ENCODE data around the gene RCAN3. TPM values are rescaled to one million over a fixed set of nuclear protein-coding genes. Genes with fewer than 3 reads are reported as not detected.

Gene RCAN3
- total RNA-seq, 1 experiment from 2014 or later: 17.5 TPM

- ChIA-PET POLR2A (interaction anchor here (0.7 kb wide), 2 partner anchors 296 to 427 kb away, joined by 6 to 8 read pairs; no protein-coding TSS in a partner anchor), CTCF (no interaction called here)
- intact Hi-C loops (cut with micrococcal nuclease; ENCODE audit: unreplicated experiment): no loop called here
- Histone ChIP-seq H3K27ac (ENCODE audit: low read length) (no peak overlapping the region), H3K27me3 (ENCODE audit: control insufficient read depth, insufficient read depth, low read length) (no peaks in the 10 kb centered on the region), H3K9me3 (ENCODE audit: control insufficient read depth, insufficient read depth, low read depth, low read length) (no peaks in the 10 kb centered on the region), H3K4me3 (ENCODE audit: low read depth in 2 of 2, low read length in 2 of 2) (no peak overlapping the region), H3K36me3 (ENCODE audit: control insufficient read depth, insufficient read depth, low read length) (no peaks in the 10 kb centered on the region), H3K4me1 (ENCODE audit: control insufficient read depth, insufficient read depth, low read length) (peaks cover 10% of the 10 kb centered on the region)
- in situ Hi-C loops (cut with HindIII; ENCODE audit: low pct_unique_long_range_greater_than_20kb, low sequenced_read_pairs): no loop called here
- no TSS peak for BruUV-seq (replicated peaks)
- DNase-seq (ENCODE audit: low read depth, low spot score) (no peak), ATAC-seq (no peak)
- TF ChIP-seq REST (IDR thresholded peaks at IDR 0.05; ENCODE audit: insufficient read depth in 1 of 2, low read depth in 2 of 2, low read length in 1 of 2) (no peak), SIN3A (IDR thresholded peaks at IDR 0.05; ENCODE audit: borderline replicate concordance, insufficient read depth, low read depth, low read length) (no peak), TCF7L2 (IDR thresholded peaks at IDR 0.05; ENCODE audit: low read depth, low read length) (no peak), CTCF (IDR thresholded peaks at IDR 0.05) (no peak), POLR2AphosphoS5 (IDR thresholded peaks at IDR 0.05; ENCODE audit: low read depth, low read length) (no peak)
Observed at GRCh38 chr1:24564695-24565094, 62.1 kb downstream of the RCAN3 start.

GRCh38 chr1:24566236-24566867 is 63.7 kb downstream of the RCAN3 start:
- CTCF ChIA-PET: interaction anchor here (0.6 kb wide), 1 partner anchor 416 kb away, joined by 5 read pairs; no protein-coding TSS in a partner anchor
- intact Hi-C loops (cut with micrococcal nuclease; ENCODE audit: unreplicated experiment): no loop called here

More at GRCh38 chr1:24566236-24566867, 63.7 kb downstream of the RCAN3 start:
- Histone ChIP-seq H3K27ac (ENCODE audit: low read length) (no peak overlapping the region), H3K4me1 (ENCODE audit: control insufficient read depth, insufficient read depth, low read length) (peaks cover 10% of the 10 kb centered on the region), H3K27me3 (ENCODE audit: control insufficient read depth, insufficient read depth, low read length) (no peaks in the 10 kb centered on the region), H3K9me3 (ENCODE audit: control insufficient read depth, insufficient read depth, low read depth, low read length) (no peaks in the 10 kb centered on the region), H3K36me3 (ENCODE audit: control insufficient read depth, insufficient read depth, low read length) (no peaks in the 10 kb centered on the region), H3K4me3 (ENCODE audit: low read depth in 2 of 2, low read length in 2 of 2) (no peak overlapping the region)
- BruUV-seq (replicated peaks): no TSS peak
- POLR2A ChIA-PET: no interaction called here
- DNase-seq (ENCODE audit: low read depth, low spot score) (no peak), ATAC-seq (no peak)
- TF ChIP-seq CTCF (IDR thresholded peaks at IDR 0.05): no peak
- in situ Hi-C loops (cut with HindIII; ENCODE audit: low pct_unique_long_range_greater_than_20kb, low sequenced_read_pairs): no loop called here
